ENCODE data around the gene SCUBE1.

Gene SCUBE1

GRCh38 chr22:43277987-43278601 is 65.1 kb downstream of the SCUBE1 start:
- no peak for DNase-seq (ENCODE audit: low read depth)

- no peak for DNase-seq (ENCODE audit: low read depth)
Observed at GRCh38 chr22:43277091-43277490, 66.1 kb downstream of the SCUBE1 start.

GRCh38 chr22:43276321-43276720 is 66.9 kb downstream of the SCUBE1 start:
- no peak for DNase-seq (ENCODE audit: low read depth)

GRCh38 chr22:43275545-43276317 is 67.4 kb downstream of the SCUBE1 start:
- no peak for DNase-seq (ENCODE audit: low read depth)

GRCh38 chr22:43274595-43275240 is 68.5 kb downstream of the SCUBE1 start:
- no peak for DNase-seq (ENCODE audit: low read depth)

GRCh38 chr22:43273902-43274484 is 69.2 kb downstream of the SCUBE1 start:
- no peak for DNase-seq (ENCODE audit: low read depth)

GRCh38 chr22:43272869-43273318 is 70.3 kb downstream of the SCUBE1 start:
- no peak for DNase-seq (ENCODE audit: low read depth)

- no peak for DNase-seq (ENCODE audit: low read depth)
Observed at GRCh38 chr22:43272301-43272700, 70.9 kb downstream of the SCUBE1 start.

GRCh38 chr22:43270949-43271348 is 72.2 kb downstream of the SCUBE1 start:
- no peak for DNase-seq (ENCODE audit: low read depth)

GRCh38 chr22:43270314-43270908 is 72.8 kb downstream of the SCUBE1 start:
- no peak for DNase-seq (ENCODE audit: low read depth)

- DNase-seq (ENCODE audit: low read depth), result no peak
Observed at GRCh38 chr22:43269646-43270045, 73.5 kb downstream of the SCUBE1 start.

- DNase-seq (ENCODE audit: low read depth), result no peak
Observed at GRCh38 chr22:43269246-43269645, 73.9 kb downstream of the SCUBE1 start.

- DNase-seq (ENCODE audit: low read depth), result no peak
Observed at GRCh38 chr22:43267981-43268660, 75.1 kb downstream of the SCUBE1 start.

- no peak for DNase-seq (ENCODE audit: low read depth)
Observed at GRCh38 chr22:43267332-43267980, 75.7 kb downstream of the SCUBE1 start.

- DNase-seq (ENCODE audit: low read depth), result no peak
Observed at GRCh38 chr22:43266076-43266475, 77.1 kb downstream of the SCUBE1 start.

GRCh38 chr22:43263645-43264514 is 79.3 kb downstream of the SCUBE1 start:
- peak; percentile 72 for DNase-seq (ENCODE audit: low read depth)

- DNase-seq (ENCODE audit: low read depth), result peak; percentile 15
Observed at GRCh38 chr22:43262990-43263644, 80.1 kb downstream of the SCUBE1 start.

GRCh38 chr22:43260331-43261231 is 82.6 kb downstream of the SCUBE1 start:
- DNase-seq (ENCODE audit: low read depth), result no peak

- DNase-seq (ENCODE audit: low read depth), result no peak
Observed at GRCh38 chr22:43257961-43258360, 85.2 kb downstream of the SCUBE1 start.

Measured in stimulated activated CD8-positive, alpha-beta memory T cell treated with anti-CD3 and anti-CD28 coated beads, Interleukin-12 subunit alpha, Interleukin-12 subunit beta, amount 100 ng/mL, for 4 hours (primary cell).